Uterus (tissue), 2 donors: ENCODE data around the gene ACVR1B.

Experiments used
- POLR2A ChIP-seq, 2 donors: fragments of 450-650 bp; IDR thresholded peaks; one replicate each; pipeline ENCODE4 v1.6.1; 2016; ENCODE audit warnings: antibody characterized with exemption in 2 of 2, mild to moderate bottlenecking in 1 of 2, moderate library complexity in 1 of 2
- TF ChIP-seq, protein P1 (sequence below), 4 experiments: fragments of 200-600 bp in 2 of 4; fragments of 450-650 bp in 2 of 4; sonication (generic) in 2 of 4; IDR thresholded peaks; one replicate each; pipeline ENCODE4 v1.5.1; 2016 to 2019; ENCODE audit warnings: antibody characterized with exemption in 4 of 4, mild to moderate bottlenecking in 2 of 4, moderate library complexity in 1 of 4

DNA sequence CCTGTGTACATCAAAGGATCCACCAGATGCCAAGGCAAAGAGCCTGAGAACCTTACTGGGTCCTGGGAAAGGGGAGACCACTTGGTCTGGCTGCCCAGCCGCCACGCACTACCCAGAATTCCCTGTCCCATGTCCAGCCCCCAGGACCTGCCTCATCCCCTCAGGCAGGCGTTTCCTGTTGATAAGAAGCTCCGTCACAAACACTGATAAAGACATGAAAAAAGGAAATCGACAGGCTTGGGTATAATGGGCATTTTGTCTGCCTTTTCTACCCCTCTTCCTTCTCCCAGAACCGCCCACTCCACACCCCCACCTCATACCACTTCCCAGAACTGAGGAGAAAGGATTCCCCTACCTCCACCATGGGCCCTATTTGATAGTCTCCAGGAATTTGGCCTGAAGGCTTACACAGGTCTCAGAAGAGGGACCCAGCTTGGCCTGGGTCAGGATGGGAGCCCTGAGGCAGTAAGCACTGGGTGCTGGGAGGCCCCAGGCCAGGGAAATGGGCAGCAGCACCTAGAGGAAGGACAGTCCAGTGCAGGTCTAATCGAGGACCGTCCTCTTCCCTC lies 25.4 kb upstream of the ACVR1B start:
- TF ChIP-seq, protein P1, sequence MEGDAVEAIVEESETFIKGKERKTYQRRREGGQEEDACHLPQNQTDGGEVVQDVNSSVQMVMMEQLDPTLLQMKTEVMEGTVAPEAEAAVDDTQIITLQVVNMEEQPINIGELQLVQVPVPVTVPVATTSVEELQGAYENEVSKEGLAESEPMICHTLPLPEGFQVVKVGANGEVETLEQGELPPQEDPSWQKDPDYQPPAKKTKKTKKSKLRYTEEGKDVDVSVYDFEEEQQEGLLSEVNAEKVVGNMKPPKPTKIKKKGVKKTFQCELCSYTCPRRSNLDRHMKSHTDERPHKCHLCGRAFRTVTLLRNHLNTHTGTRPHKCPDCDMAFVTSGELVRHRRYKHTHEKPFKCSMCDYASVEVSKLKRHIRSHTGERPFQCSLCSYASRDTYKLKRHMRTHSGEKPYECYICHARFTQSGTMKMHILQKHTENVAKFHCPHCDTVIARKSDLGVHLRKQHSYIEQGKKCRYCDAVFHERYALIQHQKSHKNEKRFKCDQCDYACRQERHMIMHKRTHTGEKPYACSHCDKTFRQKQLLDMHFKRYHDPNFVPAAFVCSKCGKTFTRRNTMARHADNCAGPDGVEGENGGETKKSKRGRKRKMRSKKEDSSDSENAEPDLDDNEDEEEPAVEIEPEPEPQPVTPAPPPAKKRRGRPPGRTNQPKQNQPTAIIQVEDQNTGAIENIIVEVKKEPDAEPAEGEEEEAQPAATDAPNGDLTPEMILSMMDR (IDR thresholded peaks at IDR 0.05), result no peak
- no peak for TF ChIP-seq POLR2A (IDR thresholded peaks at IDR 0.05)
